ENCODE measurements around the gene BEST4.

DNA sequence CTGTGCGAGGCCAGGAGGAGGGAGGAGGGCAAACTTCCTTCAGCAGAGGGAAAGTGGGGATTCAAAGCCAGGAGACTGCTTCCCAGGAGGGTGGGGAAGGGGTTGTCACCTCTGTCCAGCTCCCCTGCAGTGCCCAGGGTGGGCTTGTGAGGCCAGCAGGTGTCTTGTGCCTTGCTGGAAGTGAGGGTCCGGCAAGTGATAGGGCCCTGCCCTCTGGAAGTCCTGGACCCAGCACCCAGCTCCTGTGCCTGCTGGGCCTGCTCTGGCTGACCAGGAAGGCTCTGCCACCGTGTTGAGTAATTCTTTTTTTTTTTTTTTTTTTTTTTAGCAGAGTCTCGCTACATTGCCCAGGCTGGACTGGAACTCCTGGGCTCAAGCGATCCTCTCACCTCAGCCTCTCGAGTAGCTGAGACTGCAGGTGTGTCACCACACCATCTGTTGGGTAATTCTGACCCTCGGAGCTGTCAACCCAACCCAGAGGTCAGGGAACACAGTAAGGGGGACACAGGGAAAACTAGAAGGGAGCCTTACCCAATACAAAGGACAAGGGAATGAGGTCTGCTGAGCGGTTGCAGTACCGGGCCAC lies 1.0 kb downstream of the BEST4 start:
- TF ChIP-seq, protein P1, sequence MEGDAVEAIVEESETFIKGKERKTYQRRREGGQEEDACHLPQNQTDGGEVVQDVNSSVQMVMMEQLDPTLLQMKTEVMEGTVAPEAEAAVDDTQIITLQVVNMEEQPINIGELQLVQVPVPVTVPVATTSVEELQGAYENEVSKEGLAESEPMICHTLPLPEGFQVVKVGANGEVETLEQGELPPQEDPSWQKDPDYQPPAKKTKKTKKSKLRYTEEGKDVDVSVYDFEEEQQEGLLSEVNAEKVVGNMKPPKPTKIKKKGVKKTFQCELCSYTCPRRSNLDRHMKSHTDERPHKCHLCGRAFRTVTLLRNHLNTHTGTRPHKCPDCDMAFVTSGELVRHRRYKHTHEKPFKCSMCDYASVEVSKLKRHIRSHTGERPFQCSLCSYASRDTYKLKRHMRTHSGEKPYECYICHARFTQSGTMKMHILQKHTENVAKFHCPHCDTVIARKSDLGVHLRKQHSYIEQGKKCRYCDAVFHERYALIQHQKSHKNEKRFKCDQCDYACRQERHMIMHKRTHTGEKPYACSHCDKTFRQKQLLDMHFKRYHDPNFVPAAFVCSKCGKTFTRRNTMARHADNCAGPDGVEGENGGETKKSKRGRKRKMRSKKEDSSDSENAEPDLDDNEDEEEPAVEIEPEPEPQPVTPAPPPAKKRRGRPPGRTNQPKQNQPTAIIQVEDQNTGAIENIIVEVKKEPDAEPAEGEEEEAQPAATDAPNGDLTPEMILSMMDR (IDR thresholded peaks at IDR 0.05) = no peak
- TF ChIP-seq EZH2 (IDR thresholded peaks at IDR 0.05; ENCODE audit: borderline replicate concordance, insufficient read depth, low read depth, low read length, poor library complexity, severe bottlenecking) = no peak
